A204.1 (cell line): ENCODE measurements around the gene HBA1.
"Not testable (repeated sequence)": the region's sequence is repeated elsewhere in the genome, so short reads cannot be mapped to it uniquely, and the experiment has no call there.

ENCODE experiments used
- FAIRE-seq: peaks from 2 replicates; lab custom pipeline; 2012; peaks lifted over from hg19 to GRCh38; lab: Jason Lieb, UNC

HBA1 gene

GRCh38 chr16:176477-177382 lies at the start of gene HBA1:
Gene HBA1 (plus strand): TSS chr16:176680. CDS start chr16:176717, 37 bp downstream.
- not testable (repeated sequence) for FAIRE-seq

- FAIRE-seq = no peak
These were observed 47.4 kb upstream of the HBA1 start for GRCh38 chr16:129075-129474.

DNA sequence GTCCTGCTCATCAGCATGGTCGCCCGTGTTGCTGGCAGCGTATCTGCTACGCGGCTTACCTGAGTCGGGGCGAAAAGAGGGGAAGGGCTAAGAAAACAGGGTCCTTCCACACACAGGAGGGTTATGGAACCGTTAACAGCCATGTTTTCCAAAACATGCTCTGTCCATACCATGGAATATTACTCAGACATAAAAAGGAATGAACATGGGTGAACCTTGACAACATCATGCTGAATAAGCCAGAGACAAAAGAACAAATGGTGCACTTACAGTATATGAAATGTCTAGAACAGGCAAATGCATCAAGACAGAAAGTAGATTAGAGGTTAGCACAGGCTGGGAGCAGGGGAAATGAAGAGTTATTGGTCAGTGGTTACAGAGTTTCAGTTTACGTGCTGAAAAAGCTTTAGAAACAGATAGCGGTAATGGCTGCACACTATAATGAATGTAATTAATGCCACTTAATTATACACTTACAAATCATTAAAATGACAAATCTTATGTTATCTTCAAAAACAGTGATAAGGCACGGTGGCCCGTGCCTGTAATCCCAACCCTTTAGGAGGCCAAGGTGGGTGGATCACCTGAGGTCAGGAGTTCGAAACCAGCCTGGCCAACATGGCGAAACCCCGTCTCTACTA lies 45.8 kb upstream of the HBA1 start:
- FAIRE-seq = no peak

- no peak for FAIRE-seq
These were observed 44.4 kb upstream of the HBA1 start for GRCh38 chr16:132120-132519.

DNA sequence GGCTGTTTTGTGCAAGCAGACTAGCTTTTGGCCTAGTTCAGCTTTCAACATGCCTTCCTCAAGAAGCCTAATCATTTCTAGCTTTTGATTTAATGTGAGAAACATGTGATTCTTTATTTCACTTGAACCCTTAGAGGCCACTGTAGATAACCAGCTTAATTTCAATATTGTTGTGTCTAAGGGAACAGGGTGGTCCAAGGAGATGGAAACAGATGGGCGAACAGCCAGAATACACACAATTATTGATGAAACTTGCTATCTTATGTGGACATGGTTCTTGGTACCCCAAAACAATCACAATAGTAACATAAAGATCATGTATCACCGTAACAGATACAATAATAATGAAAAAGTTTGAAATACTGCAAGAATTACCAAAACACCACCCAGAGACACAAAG lies 42.8 kb upstream of the HBA1 start:
- no peak for FAIRE-seq

- FAIRE-seq = no peak
These were observed 38.4 kb upstream of the HBA1 start for GRCh38 chr16:138049-138417.

GRCh38 chr16:140175-140857 lies 36.2 kb upstream of the HBA1 start:
- no peak for FAIRE-seq

GRCh38 chr16:142405-142967 lies 34.0 kb upstream of the HBA1 start:
- no peak for FAIRE-seq

DNA sequence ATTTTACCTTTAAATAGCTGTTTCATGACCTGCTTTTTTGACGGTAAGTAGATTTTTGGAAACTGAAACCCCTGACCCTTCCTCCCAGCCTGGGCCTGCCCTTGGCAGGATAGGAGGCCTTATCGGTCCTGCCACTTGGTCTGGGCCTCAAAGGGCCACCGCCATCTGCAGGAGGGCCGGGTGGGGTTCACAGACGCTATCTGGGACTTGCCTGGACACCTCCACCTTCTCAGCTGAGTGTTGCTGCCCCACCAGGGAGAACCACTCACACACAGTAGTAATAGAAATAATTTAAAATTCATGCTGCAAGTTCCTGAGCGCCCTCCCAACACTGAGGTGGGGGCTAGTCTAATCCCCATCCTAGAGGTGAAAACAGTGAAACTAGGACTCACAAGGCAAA lies 33.4 kb upstream of the HBA1 start:
- FAIRE-seq = no peak

DNA sequence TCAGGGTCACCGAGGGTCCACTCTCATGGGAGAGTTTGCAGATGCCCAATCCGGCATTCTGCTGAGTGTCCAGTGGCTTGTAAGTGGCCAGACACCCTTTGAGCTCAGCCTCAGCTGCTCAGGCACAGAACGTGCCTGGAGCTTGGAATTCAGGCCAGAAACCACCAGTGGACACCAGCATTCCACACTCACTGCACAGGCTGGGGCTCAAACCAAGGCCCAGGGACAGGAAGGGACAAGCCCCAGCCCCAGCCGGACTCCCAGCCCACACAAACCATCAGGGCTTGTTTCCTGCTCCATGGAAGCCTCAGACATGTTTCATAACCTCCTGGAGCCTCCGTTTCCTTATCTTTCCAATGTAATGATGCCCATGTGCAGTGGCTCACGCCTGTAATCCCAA lies 33.0 kb upstream of the HBA1 start:
- no peak for FAIRE-seq

- FAIRE-seq = no peak
These were observed 31.7 kb upstream of the HBA1 start for GRCh38 chr16:144797-145252.

DNA sequence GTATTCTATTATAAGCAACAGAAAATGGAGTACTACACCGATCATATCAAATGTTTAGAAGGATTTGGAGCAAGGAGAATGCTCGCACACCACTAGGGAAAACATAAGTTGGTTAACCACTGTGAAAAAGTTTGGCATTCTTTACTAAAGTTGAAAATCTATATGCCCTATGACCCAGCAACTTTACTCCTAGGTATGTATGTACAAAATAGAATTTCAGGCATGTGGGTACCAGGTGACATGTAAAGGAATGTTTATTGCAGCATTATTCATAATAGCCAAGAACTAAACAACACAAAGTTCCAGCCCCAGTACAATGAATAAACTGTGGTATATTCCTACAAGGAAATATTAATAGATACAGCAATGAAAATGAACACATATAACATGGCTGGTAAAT lies 29.8 kb upstream of the HBA1 start:
- FAIRE-seq = no peak

GRCh38 chr16:149024-149660 lies 27.3 kb upstream of the HBA1 start:
- no peak for FAIRE-seq

DNA sequence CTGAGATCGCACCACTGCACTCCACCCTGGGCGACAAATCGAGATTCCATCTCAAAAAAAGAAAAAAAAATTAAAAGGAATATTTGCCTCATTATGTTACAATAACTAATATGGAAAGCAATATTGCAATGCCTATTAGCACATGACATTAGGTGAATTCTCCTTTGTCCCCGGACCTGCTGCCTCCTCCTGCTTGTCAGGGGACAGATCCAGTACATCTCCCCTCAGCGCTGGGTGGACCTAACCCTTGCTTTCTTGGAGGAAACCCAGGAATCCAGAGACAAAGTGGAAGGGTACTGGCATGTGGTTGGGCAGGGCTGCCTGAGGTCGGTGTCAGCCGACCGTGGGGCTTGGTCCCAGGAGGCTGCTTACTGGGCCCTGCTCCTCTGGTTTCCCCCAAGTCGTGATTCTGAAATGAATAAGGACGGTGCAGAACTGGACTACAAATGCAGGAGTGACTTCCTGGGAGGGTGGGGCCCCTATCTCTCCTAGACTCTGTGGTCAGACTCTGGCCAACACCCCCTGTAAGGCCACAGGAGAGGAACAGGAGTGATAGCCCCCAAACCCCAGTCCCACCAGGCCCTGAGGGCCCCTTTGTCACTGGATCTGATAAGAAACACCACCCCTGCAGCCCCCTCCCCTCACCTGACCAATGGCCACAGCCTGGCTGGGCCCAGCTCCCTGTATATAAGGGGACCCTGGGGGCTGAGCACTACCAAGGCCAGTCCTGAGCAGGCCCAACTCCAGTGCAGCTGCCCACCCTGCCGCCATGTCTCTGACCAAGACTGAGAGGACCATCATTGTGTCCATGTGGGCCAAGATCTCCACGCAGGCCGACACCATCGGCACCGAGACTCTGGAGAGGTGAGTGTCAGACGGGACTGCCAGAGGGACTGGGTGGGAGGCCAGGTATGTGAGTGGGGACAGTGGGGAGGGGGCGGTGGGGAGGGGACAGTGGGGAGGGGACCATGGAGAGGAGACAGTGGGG lies 24.0 kb upstream of the HBA1 start, which contains the start of gene HBZ:
TSS of gene HBZ (plus strand) at position 504 of the 988 bp plus-strand sequence. CDS start at position 770, 266 bp downstream.
- FAIRE-seq = no peak

DNA sequence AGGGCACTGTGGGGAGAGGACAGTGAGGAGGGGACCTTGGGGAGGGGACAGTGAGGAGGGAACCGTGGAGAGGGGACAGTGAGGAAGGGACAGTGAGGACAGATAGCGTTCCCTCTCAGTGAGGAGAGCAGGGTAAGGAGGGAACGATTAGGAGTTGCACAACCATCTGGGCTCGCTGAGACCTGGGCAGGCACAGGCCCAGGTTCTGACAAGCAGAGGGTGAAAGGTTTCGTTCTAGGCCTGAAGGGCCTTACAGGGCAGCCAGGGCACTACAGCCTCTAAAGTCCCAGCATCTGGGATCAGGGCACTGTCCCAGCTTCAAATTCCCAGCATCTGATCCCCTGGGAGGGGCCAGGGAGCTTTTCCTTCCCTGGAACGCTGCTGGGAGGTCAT lies 23.4 kb upstream of the HBA1 start:
- not testable (repeated sequence) for FAIRE-seq

DNA sequence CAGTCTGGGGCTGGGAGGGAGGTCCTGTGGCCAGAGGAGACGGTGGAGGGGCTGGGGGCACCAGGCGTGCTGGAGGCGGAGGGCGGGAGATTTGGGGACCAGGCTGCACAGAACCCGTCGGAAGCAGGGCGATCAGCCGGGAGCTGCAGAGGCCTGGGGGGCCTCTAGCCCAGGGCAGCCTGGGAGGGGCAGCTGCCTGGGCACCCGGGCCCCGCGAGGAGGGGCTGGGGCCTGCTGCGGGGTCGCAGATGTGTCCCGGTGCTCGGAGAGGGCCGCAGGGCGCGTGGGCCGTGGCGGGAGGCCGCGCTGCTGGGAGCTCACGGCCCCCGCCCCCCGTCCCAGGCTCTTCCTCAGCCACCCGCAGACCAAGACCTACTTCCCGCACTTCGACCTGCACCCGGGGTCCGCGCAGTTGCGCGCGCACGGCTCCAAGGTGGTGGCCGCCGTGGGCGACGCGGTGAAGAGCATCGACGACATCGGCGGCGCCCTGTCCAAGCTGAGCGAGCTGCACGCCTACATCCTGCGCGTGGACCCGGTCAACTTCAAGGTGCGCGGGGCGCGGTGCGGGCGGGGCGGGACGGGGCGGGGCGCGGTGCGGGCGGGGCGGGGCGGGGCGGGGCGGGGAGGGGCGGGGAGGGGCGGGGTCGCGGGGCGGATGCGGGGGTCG lies 22.8 kb upstream of the HBA1 start:
- not testable (repeated sequence) for FAIRE-seq

GRCh38 chr16:154217-155030 lies 22.1 kb upstream of the HBA1 start:
- no peak for FAIRE-seq

DNA sequence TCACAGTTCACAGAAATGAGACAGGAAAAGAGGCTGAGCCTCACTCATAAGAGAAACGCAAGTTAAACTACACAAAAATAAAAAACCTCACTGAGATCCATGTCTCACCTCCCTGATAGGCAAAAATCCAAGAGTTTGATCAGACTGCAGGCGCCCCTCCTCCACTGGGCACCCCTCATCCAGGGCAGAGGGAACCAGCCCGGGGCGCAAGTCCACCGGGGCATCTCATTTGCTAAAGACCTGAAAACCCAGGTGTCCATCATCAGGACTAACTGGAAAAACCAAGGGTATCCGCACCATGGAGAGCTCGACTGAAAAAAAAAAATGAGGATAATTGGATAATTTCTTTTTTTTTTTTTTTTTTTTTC lies 21.5 kb upstream of the HBA1 start:
- no peak for FAIRE-seq

DNA sequence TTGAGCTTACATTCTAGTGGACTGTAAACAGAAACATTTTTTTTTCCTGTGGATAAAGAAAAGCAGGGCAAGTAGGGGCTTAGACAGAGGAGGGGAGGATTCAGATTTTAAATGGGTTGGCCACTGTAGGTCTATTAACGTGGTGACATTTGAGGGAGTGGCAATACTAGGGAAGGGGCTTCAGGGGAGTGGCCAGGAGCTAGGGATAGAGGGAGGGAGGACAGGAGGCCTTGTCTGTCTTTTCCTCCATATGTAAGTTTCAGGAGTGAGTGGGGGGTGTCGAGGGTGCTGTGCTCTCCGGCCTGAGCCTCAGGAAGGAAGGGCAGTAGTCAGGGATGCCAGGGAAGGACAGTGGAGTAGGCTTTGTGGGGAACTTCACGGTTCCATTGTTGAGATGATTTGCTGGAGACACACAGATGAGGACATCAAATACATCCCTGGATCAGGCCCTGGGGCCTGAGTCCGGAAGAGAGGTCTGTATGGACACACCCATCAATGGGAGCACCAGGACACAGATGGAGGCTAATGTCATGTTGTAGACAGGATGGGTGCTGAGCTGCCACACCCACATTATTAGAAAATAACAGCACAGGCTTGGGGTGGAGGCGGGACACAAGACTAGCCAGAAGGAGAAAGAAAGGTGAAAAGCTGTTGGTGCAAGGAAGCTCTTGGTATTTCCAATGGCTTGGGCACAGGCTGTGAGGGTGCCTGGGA lies 17.2 kb upstream of the HBA1 start:
- FAIRE-seq = no peak
